Keratinocyte (primary cell): ENCODE results near the gene IQSEC3. TPM values are rescaled to one million over a fixed set of nuclear protein-coding genes. Genes with fewer than 3 reads are reported as not detected.

Source experiments
- DNase-seq: peaks from one replicate; pipeline ENCODE4 v3.0.0-alpha.2; 2011; ENCODE audit warnings: low read depth, missing footprints, low spot score
- FAIRE-seq: peaks from 2 replicates; lab custom pipeline; 2011; peaks lifted over from hg19 to GRCh38; lab: Jason Lieb, UNC
- H2AFZ ChIP-seq: 2 replicates; pipeline ENCODE4 v1.6.0; 2012; ENCODE audit warnings: low read length, control low read depth, inconsistent platforms; ENCODE audit not compliant: control insufficient read depth
- H3K27ac ChIP-seq: 2 replicates; pipeline ENCODE4 v1.5.1; 2011; ENCODE audit warnings: low read length; ENCODE audit not compliant: control insufficient read depth, insufficient read depth
- H3K27me3 ChIP-seq: 3 replicates; pipeline ENCODE4 v1.6.0; 2011; ENCODE audit warnings: low read length; ENCODE audit not compliant: control insufficient read depth, insufficient read depth; ENCODE audit errors: extremely low read depth
- H3K36me3 ChIP-seq, 2 experiments: 2 replicates in 1 of 2; 3 replicates in 1 of 2; pipeline ENCODE4 v1.5.1; 2011; ENCODE audit warnings: low read length in 2 of 2, mild to moderate bottlenecking in 1 of 2; ENCODE audit not compliant: control insufficient read depth in 2 of 2, insufficient read depth in 2 of 2; ENCODE audit errors: extremely low read depth in 1 of 2
- H3K4me1 ChIP-seq: 3 replicates; pipeline ENCODE4 v1.5.1; 2011; ENCODE audit warnings: low read length; ENCODE audit not compliant: control insufficient read depth, insufficient read depth; ENCODE audit errors: extremely low read depth
- H3K4me2 ChIP-seq: 3 replicates; pipeline ENCODE4 v1.6.0; 2011; ENCODE audit warnings: low read depth, low read length; ENCODE audit not compliant: control insufficient read depth, insufficient read depth; ENCODE audit errors: extremely low read depth
- H3K4me3 ChIP-seq, 3 experiments: fragments of 200-600 bp in 1 of 3; sonication (generic) in 1 of 3; 2 replicates in 2 of 3; 3 replicates in 1 of 3; pipeline ENCODE4 v1.5.1; 2011 to 2016; ENCODE audit warnings: low read length in 3 of 3, mild to moderate bottlenecking in 3 of 3, control low read depth in 2 of 3, inconsistent platforms in 1 of 3, low read depth in 1 of 3, mixed read lengths in 1 of 3, mixed run types in 1 of 3, moderate library complexity in 1 of 3; ENCODE audit not compliant: control insufficient read depth in 2 of 3, insufficient read depth in 2 of 3; ENCODE audit errors: extremely low read depth in 1 of 3
- H3K79me2 ChIP-seq: 2 replicates; pipeline ENCODE4 v1.6.0; 2012; ENCODE audit warnings: low read length; ENCODE audit not compliant: control insufficient read depth, insufficient read depth
- H3K9ac ChIP-seq: 3 replicates; pipeline ENCODE4 v1.6.0; 2011; ENCODE audit warnings: low read length; ENCODE audit not compliant: control insufficient read depth, insufficient read depth; ENCODE audit errors: extremely low read depth
- H3K9me1 ChIP-seq: 3 replicates; pipeline ENCODE4 v1.6.0; 2011; ENCODE audit warnings: low read length; ENCODE audit not compliant: control insufficient read depth, insufficient read depth; ENCODE audit errors: extremely low read depth
- H3K9me3 ChIP-seq: 2 replicates; pipeline ENCODE4 v1.5.1; 2012; ENCODE audit warnings: low read depth, low read length; ENCODE audit not compliant: control insufficient read depth
- H4K20me1 ChIP-seq: 3 replicates; pipeline ENCODE4 v1.6.0; 2011; ENCODE audit warnings: low read length; ENCODE audit not compliant: control insufficient read depth, insufficient read depth; ENCODE audit errors: extremely low read depth
- EZH2 ChIP-seq: IDR thresholded peaks from one replicate; pipeline ENCODE4 v1.6.1; 2012; ENCODE audit warnings: inconsistent platforms, mild to moderate bottlenecking, low read length, moderate library complexity
- dilution Hi-C: fragments of 300-500 bp; cut with MboI; formaldehyde crosslinking; loops from one replicate; pipeline ENCODE4 v1.7.0; 2020; ENCODE audit warnings: low sequenced_read_pairs; ENCODE audit not compliant: extremely low pct_ligation_motif_present
- polyA plus RNA-seq, 5 experiments: library from polyadenylated mRNA; depleted of rRNA in 3 of 5; stranded (reverse) in 3 of 5; stranded (forward) in 1 of 5; unstranded in 1 of 5; fragments of >200 nt; gene quantifications; 1 replicate in 1 of 5; 2 replicates in 3 of 5; 3 replicates in 1 of 5; pipeline versions ENCODE4 v1.2.1 to v1.2.3, GENCODE V29; 2011 to 2012; ENCODE audit warnings: missing spikeins in 2 of 5, low read depth in 1 of 5, low replicate concordance in 1 of 5
- TF ChIP-seq, protein P1 (sequence below), 3 experiments: IDR thresholded peaks in 1 of 3; conservative IDR thresholded peaks in 1 of 3; optimal IDR thresholded peaks in 1 of 3; 2 replicates in 2 of 3; 3 replicates in 1 of 3; pipeline versions ENCODE3 to v1.5.1; 2011; ENCODE audit warnings: low read length in 3 of 3, mild to moderate bottlenecking in 3 of 3, moderate library complexity in 2 of 3, control low read depth in 1 of 3, inconsistent platforms in 1 of 3; ENCODE audit not compliant: insufficient read depth in 2 of 3; ENCODE audit errors: extremely low read depth in 1 of 3

Gene IQSEC3
- polyA plus RNA-seq, 1 donor (not counting 4 experiments of a cell fraction or from before 2014, with no cell fraction given): not detected

DNA sequence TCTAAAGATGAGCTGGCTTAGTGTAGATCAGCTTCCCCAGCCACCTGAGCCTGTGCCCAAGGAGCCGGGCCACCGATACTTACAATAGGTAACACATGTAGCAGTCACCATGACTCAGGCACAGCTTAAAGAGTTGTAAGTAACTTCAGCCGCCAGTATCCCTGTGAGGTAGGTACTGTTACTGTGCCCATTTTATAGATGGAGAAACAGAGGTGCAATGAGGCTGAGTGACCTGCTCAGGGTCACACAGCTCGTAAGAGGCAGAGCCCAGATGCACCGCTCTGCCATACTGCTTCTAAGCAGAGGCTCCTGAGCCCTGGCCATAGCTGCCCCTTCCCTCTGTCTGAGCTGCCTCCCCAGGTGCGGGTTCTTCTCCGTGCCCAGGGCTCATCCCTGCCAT, 58.5 kb downstream of the IQSEC3 start:
- no peaks in the 10 kb centered on the region for H3K27me3 ChIP-seq
- dilution Hi-C loops: no loop called here

DNA sequence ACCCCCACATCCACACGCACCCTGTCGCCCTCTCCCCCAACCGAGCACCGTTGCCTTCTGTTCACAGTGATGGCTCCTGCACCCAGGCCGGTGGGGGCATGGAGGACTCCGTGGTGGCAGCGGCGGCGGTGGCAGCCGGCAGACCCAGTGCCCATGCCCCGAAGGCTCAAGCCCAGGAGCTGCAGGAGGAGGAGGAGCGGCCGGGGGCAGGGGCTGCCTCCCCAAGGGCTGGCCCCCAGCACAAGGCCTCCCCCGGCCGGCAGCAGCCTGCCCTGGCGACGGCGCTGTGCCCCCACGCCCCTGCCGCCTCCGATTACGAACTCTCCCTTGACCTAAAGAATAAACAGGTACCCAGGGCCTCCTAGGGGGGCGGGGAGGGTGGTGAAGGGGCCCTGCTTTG, 59.0 kb downstream of the IQSEC3 start:
- no peaks in the 10 kb centered on the region for H3K27me3 ChIP-seq

More for the DNA sequence above, 58.5 kb downstream of the IQSEC3 start:
- no peak overlapping the region for H3K9ac ChIP-seq
- DNase-seq (no peak), FAIRE-seq (no peak)
- no peak overlapping the region for H3K4me2 ChIP-seq
- no peaks in the 10 kb centered on the region for H3K9me3 ChIP-seq
- no peak overlapping the region for H2AFZ ChIP-seq
- H3K27ac ChIP-seq: no peak overlapping the region
- no peaks in the 10 kb centered on the region for H3K9me1 ChIP-seq
- H3K36me3 ChIP-seq: no peaks in the 10 kb centered on the region
- H3K4me3 ChIP-seq: no peak overlapping the region
- no peaks in the 10 kb centered on the region for H4K20me1 ChIP-seq
- TF ChIP-seq, protein P1, sequence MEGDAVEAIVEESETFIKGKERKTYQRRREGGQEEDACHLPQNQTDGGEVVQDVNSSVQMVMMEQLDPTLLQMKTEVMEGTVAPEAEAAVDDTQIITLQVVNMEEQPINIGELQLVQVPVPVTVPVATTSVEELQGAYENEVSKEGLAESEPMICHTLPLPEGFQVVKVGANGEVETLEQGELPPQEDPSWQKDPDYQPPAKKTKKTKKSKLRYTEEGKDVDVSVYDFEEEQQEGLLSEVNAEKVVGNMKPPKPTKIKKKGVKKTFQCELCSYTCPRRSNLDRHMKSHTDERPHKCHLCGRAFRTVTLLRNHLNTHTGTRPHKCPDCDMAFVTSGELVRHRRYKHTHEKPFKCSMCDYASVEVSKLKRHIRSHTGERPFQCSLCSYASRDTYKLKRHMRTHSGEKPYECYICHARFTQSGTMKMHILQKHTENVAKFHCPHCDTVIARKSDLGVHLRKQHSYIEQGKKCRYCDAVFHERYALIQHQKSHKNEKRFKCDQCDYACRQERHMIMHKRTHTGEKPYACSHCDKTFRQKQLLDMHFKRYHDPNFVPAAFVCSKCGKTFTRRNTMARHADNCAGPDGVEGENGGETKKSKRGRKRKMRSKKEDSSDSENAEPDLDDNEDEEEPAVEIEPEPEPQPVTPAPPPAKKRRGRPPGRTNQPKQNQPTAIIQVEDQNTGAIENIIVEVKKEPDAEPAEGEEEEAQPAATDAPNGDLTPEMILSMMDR (optimal IDR thresholded peaks at IDR 0.05 in 1 of 3, IDR thresholded peaks at IDR 0.05 in 1 of 3, conservative IDR thresholded peaks at IDR 0.05 in 1 of 3; ENCODE audit: extremely low read depth in 1 of 3, insufficient read depth in 2 of 3, low read length in 3 of 3): no peak
- H3K79me2 ChIP-seq: no peaks in the 10 kb centered on the region
- H3K4me1 ChIP-seq: no peaks in the 10 kb centered on the region

More for the DNA sequence above, 59.0 kb downstream of the IQSEC3 start:
- Histone ChIP-seq H3K4me1 (no peaks in the 10 kb centered on the region), H3K4me2 (no peak overlapping the region), H2AFZ (no peak overlapping the region), H3K27ac (no peak overlapping the region), H3K36me3 (no peaks in the 10 kb centered on the region), H3K4me3 (no peak overlapping the region), H4K20me1 (no peaks in the 10 kb centered on the region), H3K79me2 (no peaks in the 10 kb centered on the region), H3K9ac (no peak overlapping the region), H3K9me1 (no peaks in the 10 kb centered on the region), H3K9me3 (no peaks in the 10 kb centered on the region)
- DNase-seq (no peak), FAIRE-seq (no peak)
- TF ChIP-seq, protein P1 (optimal IDR thresholded peaks at IDR 0.05 in 1 of 3, IDR thresholded peaks at IDR 0.05 in 1 of 3, conservative IDR thresholded peaks at IDR 0.05 in 1 of 3; ENCODE audit: extremely low read depth in 1 of 3, insufficient read depth in 2 of 3, low read length in 3 of 3): no peak
- no peak for TF ChIP-seq EZH2
- dilution Hi-C loops: no loop called here
